IMR-90 (cell line): ENCODE data around the gene GRID1. TPM values are rescaled to one million over a fixed set of nuclear protein-coding genes. Genes with fewer than 3 reads are reported as not detected.

ENCODE experiments used
- ATAC-seq: fragments of 200-7000 bp; cut with Tn5 transposase; 2 replicates; pipeline ENCODE4 v1.9.1; 2020; ENCODE audit warnings: low read depth, mild to moderate bottlenecking, moderate library complexity
- BruUV-seq: library from RNA; stranded (reverse); fragments of 400-500 nt; replicated peaks from 2 replicates; lab custom pipeline; 2021; lab: Mats Ljungman, UMichigan
- CTCF ChIA-PET: fragments of 300-600 bp; formaldehyde crosslinking; extraction: SDS; loops from one replicate; lab custom pipeline; 2021; ENCODE audit warnings: antibody characterized with exemption; lab: Yijun Ruan, JAX
- POLR2A ChIA-PET: fragments of 300-600 bp; sonication (Branson Sonifier 250); formaldehyde crosslinking; loops from one replicate; lab custom pipeline; 2022; ENCODE audit warnings: antibody characterized with exemption; ENCODE audit not compliant: unreplicated experiment; lab: Charles Lee
- DNase-seq: peaks from one replicate; pipeline ENCODE4 v3.0.0; 2013
- H2AFZ ChIP-seq: replicated peaks from 2 replicates; pipeline ENCODE3; 2013; ENCODE audit warnings: low read length, mild to moderate bottlenecking; ENCODE audit not compliant: poor library complexity
- H2AK5ac ChIP-seq: 2 replicates; pipeline ENCODE4 v1.6.1; 2013; ENCODE audit warnings: low read depth, low read length, inconsistent platforms
- H2AK9ac ChIP-seq: replicated peaks from 2 replicates; pipeline ENCODE3; 2013; ENCODE audit warnings: mild to moderate bottlenecking, low read depth, low read length, moderate library complexity; ENCODE audit not compliant: poor library complexity
- H2BK120ac ChIP-seq: 2 replicates; pipeline ENCODE4 v1.6.1; 2013; ENCODE audit warnings: low read depth, low read length, inconsistent platforms
- H2BK15ac ChIP-seq: 3 replicates; pipeline ENCODE4 v1.6.1; 2013; ENCODE audit warnings: low read depth, low read length, inconsistent platforms
- H2BK20ac ChIP-seq: 2 replicates; pipeline ENCODE4 v1.6.1; 2013; ENCODE audit warnings: low read depth, mild to moderate bottlenecking, inconsistent platforms, low read length, moderate library complexity
- H2BK5ac ChIP-seq: 2 replicates; pipeline ENCODE4 v1.6.1; 2013; ENCODE audit warnings: mild to moderate bottlenecking, low read depth, low read length, inconsistent platforms; ENCODE audit not compliant: poor library complexity, severe bottlenecking
- H3K14ac ChIP-seq: replicated peaks from 2 replicates; pipeline ENCODE4 v1.6.1; 2013; ENCODE audit warnings: low read depth, low read length, inconsistent platforms
- H3K18ac ChIP-seq: 2 replicates; pipeline ENCODE4 v1.6.1; 2013; ENCODE audit warnings: low read depth, low read length, control low read depth
- H3K23ac ChIP-seq: 2 replicates; pipeline ENCODE4 v1.6.1; 2013; ENCODE audit warnings: low read depth, low read length, inconsistent platforms
- H3K27ac ChIP-seq: 2 replicates; pipeline ENCODE4 v1.5.1; 2013; ENCODE audit warnings: mild to moderate bottlenecking, control low read depth, low read length; ENCODE audit not compliant: insufficient read depth
- H3K27me3 ChIP-seq: 2 replicates; pipeline ENCODE4 v1.6.1; 2013; ENCODE audit warnings: low read length; ENCODE audit not compliant: control insufficient read depth, insufficient read depth
- H3K36me3 ChIP-seq: 2 replicates; pipeline ENCODE4 v1.6.1; 2013; ENCODE audit warnings: low read length, mixed read lengths; ENCODE audit not compliant: control insufficient read depth, insufficient read depth
- H3K4ac ChIP-seq: 2 replicates; pipeline ENCODE4 v1.6.1; 2013; ENCODE audit warnings: low read depth, low read length, inconsistent platforms
- H3K4me1 ChIP-seq: 2 replicates; pipeline ENCODE4 v1.6.1; 2013; ENCODE audit warnings: low read length, mixed read lengths; ENCODE audit not compliant: control insufficient read depth, insufficient read depth
- H3K4me2 ChIP-seq: 2 replicates; pipeline ENCODE4 v1.6.1; 2013; ENCODE audit warnings: low read depth, mild to moderate bottlenecking, control low read depth, low read length, moderate library complexity
- H3K4me3 ChIP-seq: 2 replicates; pipeline ENCODE4 v1.5.1; 2013; ENCODE audit warnings: low read depth, mild to moderate bottlenecking, control low read depth, low read length, moderate library complexity; ENCODE audit not compliant: insufficient read depth
- H3K56ac ChIP-seq: 2 replicates; pipeline ENCODE4 v1.6.1; 2013; ENCODE audit warnings: low read length, inconsistent platforms; ENCODE audit not compliant: insufficient read depth; ENCODE audit errors: extremely low read depth
- H3K79me1 ChIP-seq, 2 experiments: 2 replicates each; pipeline ENCODE4 v1.6.1; 2013; ENCODE audit warnings: low read length in 2 of 2, inconsistent platforms in 1 of 2, low read depth in 1 of 2
- H3K9ac ChIP-seq: 2 replicates; pipeline ENCODE4 v1.6.1; 2013; ENCODE audit warnings: low read depth, low read length, control low read depth
- H3K9me1 ChIP-seq: 2 replicates; pipeline ENCODE4 v1.6.1; 2013; ENCODE audit warnings: low read length, inconsistent platforms; ENCODE audit not compliant: insufficient read depth
- H3K9me3 ChIP-seq: 2 replicates; pipeline ENCODE4 v1.6.1; 2013; ENCODE audit warnings: low read length; ENCODE audit not compliant: control insufficient read depth, insufficient read depth
- H4K20me1 ChIP-seq: 2 replicates; pipeline ENCODE4 v1.6.1; 2013; ENCODE audit warnings: low read length, inconsistent platforms; ENCODE audit not compliant: insufficient read depth
- H4K5ac ChIP-seq: 2 replicates; pipeline ENCODE4 v1.6.1; 2013; ENCODE audit warnings: mild to moderate bottlenecking, low read depth, low read length, control low read depth
- H4K8ac ChIP-seq, 2 experiments: 2 replicates each; pipeline ENCODE4 v1.6.1; 2013; ENCODE audit warnings: low read depth in 2 of 2, low read length in 2 of 2, control low read depth in 1 of 2, inconsistent platforms in 1 of 2
- H4K91ac ChIP-seq: 2 replicates; pipeline ENCODE4 v1.6.1; 2013; ENCODE audit warnings: low read depth, low read length, inconsistent platforms; ENCODE audit not compliant: insufficient read depth
- ELK1 ChIP-seq: fragments of 150-350 bp; IDR thresholded peaks from 2 replicates; pipeline ENCODE4 v1.6.1; 2016; ENCODE audit warnings: low read depth, mild to moderate bottlenecking, low read length, moderate library complexity, borderline replicate concordance
- MXI1 ChIP-seq: IDR thresholded peaks from 2 replicates; pipeline ENCODE4 v1.6.1; 2012; ENCODE audit warnings: low read depth, mild to moderate bottlenecking, low read length, moderate library complexity, borderline replicate concordance
- POLR2A ChIP-seq: IDR thresholded peaks from 2 replicates; pipeline ENCODE4 v1.6.1; 2012; ENCODE audit warnings: mild to moderate bottlenecking, low read depth, low read length
- RAD21 ChIP-seq: IDR thresholded peaks from 2 replicates; pipeline ENCODE4 v1.6.1; 2012; ENCODE audit warnings: low read length, improper control_type of control experiment
- SMC3 ChIP-seq: fragments of 150-350 bp; IDR thresholded peaks from 2 replicates; pipeline ENCODE4 v1.6.1; 2016; ENCODE audit warnings: low read depth, mild to moderate bottlenecking, antibody characterized with exemption, low read length, moderate library complexity
- WGBS, 2 experiments: methylation state at CpG; one replicate each; pipeline versions ENCODE4 v1.1.5 to v1.1.7; 2013; ENCODE audit warnings: missing lambda C conversion rate in 2 of 2; ENCODE audit not compliant: insufficient read length in 1 of 2; ENCODE audit errors: extremely low coverage in 2 of 2; 5-methylcytosine and 5-hydroxymethylcytosine counted together
- dilution Hi-C: fragments of 300-500 bp; cut with HindIII; formaldehyde crosslinking; loops from one replicate; pipeline ENCODE4 v1.14.3; 2018; ENCODE audit warnings: low sequenced_read_pairs; ENCODE audit not compliant: unreplicated experiment
- in situ Hi-C: fragments of 300-500 bp; cut with MboI; formaldehyde crosslinking; loops from 3 replicates; pipeline ENCODE4 v1.14.3; 2019; ENCODE audit warnings: low sequenced_read_pairs, inconsistent platforms, mixed read lengths
- intact Hi-C: fragments of 100-400 bp; cut with micrococcal nuclease; formaldehyde crosslinking; loops from 2 replicates; pipeline ENCODE4 v1.10.0; 2022
- polyA plus RNA-seq, 3 experiments: library from polyadenylated mRNA; depleted of rRNA; stranded (reverse); fragments of >200 nt; gene quantifications; 2 replicates each; pipeline ENCODE4 v1.2.3, GENCODE V29; 2012; ENCODE audit warnings: low replicate concordance in 1 of 3
- total RNA-seq: library from RNA; depleted of rRNA; stranded (reverse); fragments of >200 nt; gene quantifications from 2 replicates; pipeline ENCODE4 v1.2.3, GENCODE V29; 2012

Gene GRID1
- total and polyA plus RNA-seq, 2 of the 4 experiments (the other 2 are of a cell fraction): not detected

GRCh38 chr10:86209726-86210125 lies 156.9 kb downstream of the GRID1 start:
- no peaks in the 10 kb centered on the region for H3K4me1 ChIP-seq
- H3K56ac ChIP-seq: no peak overlapping the region
- intact Hi-C loops: no loop called here
- H3K14ac ChIP-seq: no peak overlapping the region
- BruUV-seq: no TSS peak
- no peak overlapping the region for H3K4me3 ChIP-seq
- no peak overlapping the region for H2BK15ac ChIP-seq
- no peak overlapping the region for H2AFZ ChIP-seq
- H3K79me1 ChIP-seq: no peaks in the 10 kb centered on the region
- no peak overlapping the region for H2BK120ac ChIP-seq
- no peak overlapping the region for H2BK5ac ChIP-seq
- WGBS, 2 experiments: 75% methylated on average over 1 of the region's 1 CpG; no CpG with 5 or more reads in 1 of the 2 experiments
- no peak overlapping the region for H3K4me2 ChIP-seq
- CTCF ChIA-PET: no interaction called here
- no peaks in the 10 kb centered on the region for H3K9me3 ChIP-seq
- no peak overlapping the region for H3K4ac ChIP-seq
- dilution Hi-C loops: no loop called here
- H3K36me3 ChIP-seq: no peaks in the 10 kb centered on the region
- no peaks in the 10 kb centered on the region for H3K9me1 ChIP-seq
- H4K8ac ChIP-seq: no peak overlapping the region
- no peak overlapping the region for H2BK20ac ChIP-seq
- in situ Hi-C loops: no loop called here
- no peak overlapping the region for H3K9ac ChIP-seq
- ATAC-seq (no peak), DNase-seq (no peak)
- H2AK9ac ChIP-seq: no peak overlapping the region
- TF ChIP-seq POLR2A (no peak), ELK1 (no peak), SMC3 (no peak), RAD21 (no peak), MXI1 (no peak)
- H3K27ac ChIP-seq: no peak overlapping the region
- H4K20me1 ChIP-seq: no peaks in the 10 kb centered on the region
- H2AK5ac ChIP-seq: no peak overlapping the region
- POLR2A ChIA-PET: no interaction called here
- H3K18ac ChIP-seq: no peak overlapping the region
- H3K27me3 ChIP-seq: no peaks in the 10 kb centered on the region
- H4K5ac ChIP-seq: no peak overlapping the region
- H3K23ac ChIP-seq: no peak overlapping the region
- no peak overlapping the region for H4K91ac ChIP-seq
